ENCODE data around the gene GALNT16.

The GALNT16 gene

GRCh38 chr14:69263364-69263763, 3.4 kb downstream of the GALNT16 start:
- H3K4me2 ChIP-seq: no peak overlapping the region
- TF ChIP-seq CTCF (conservative IDR thresholded peaks at IDR 0.05; ENCODE audit: low read depth, low read length): no peak

GRCh38 chr14:69263771-69264170, 3.8 kb downstream of the GALNT16 start:
- H3K4me3 ChIP-seq (IDR thresholded peaks at IDR 0.05; ENCODE audit: insufficient read depth, low read depth, low read length): no peak overlapping the region
- no peaks in the 10 kb centered on the region for H4K20me1 ChIP-seq (ENCODE audit: insufficient read depth)
- no peak overlapping the region for H2AFZ ChIP-seq (ENCODE audit: low read depth)
- H3K4me2 ChIP-seq: no peak overlapping the region
- H3K4me1 ChIP-seq (ENCODE audit: low read depth, poor library complexity, severe bottlenecking): no peaks in the 10 kb centered on the region
- H3K27me3 ChIP-seq (ENCODE audit: insufficient read depth, low read depth): no peaks in the 10 kb centered on the region
- H3K79me2 ChIP-seq (ENCODE audit: insufficient read depth, low read depth): no peaks in the 10 kb centered on the region
- no peak overlapping the region for H3K9ac ChIP-seq
- H3K27ac ChIP-seq: no peak overlapping the region
- no peak for TF ChIP-seq CTCF (conservative IDR thresholded peaks at IDR 0.05; ENCODE audit: low read depth, low read length)
- H3K36me3 ChIP-seq (ENCODE audit: insufficient read depth): no peaks in the 10 kb centered on the region

More at GRCh38 chr14:69263364-69263763, 3.4 kb downstream of the GALNT16 start:
- Histone ChIP-seq H3K4me3 (IDR thresholded peaks at IDR 0.05; ENCODE audit: insufficient read depth, low read depth, low read length) (no peak overlapping the region), H4K20me1 (ENCODE audit: insufficient read depth) (no peaks in the 10 kb centered on the region), H3K9ac (no peak overlapping the region), H3K27me3 (ENCODE audit: insufficient read depth, low read depth) (no peaks in the 10 kb centered on the region), H3K79me2 (ENCODE audit: insufficient read depth, low read depth) (no peaks in the 10 kb centered on the region), H3K4me1 (ENCODE audit: low read depth, poor library complexity, severe bottlenecking) (no peaks in the 10 kb centered on the region), H3K27ac (no peak overlapping the region), H3K36me3 (ENCODE audit: insufficient read depth) (no peaks in the 10 kb centered on the region), H2AFZ (ENCODE audit: low read depth) (no peak overlapping the region)

- Histone ChIP-seq H3K4me2 (no peak overlapping the region), H3K79me2 (ENCODE audit: insufficient read depth, low read depth) (no peaks in the 10 kb centered on the region)
Measured at GRCh38 chr14:69266572-69267345, 6.8 kb downstream of the GALNT16 start.

GRCh38 chr14:69267492-69267891, 7.5 kb downstream of the GALNT16 start:
- H3K27ac ChIP-seq: no peak overlapping the region
- no peak overlapping the region for H3K9ac ChIP-seq
- H3K27me3 ChIP-seq (ENCODE audit: insufficient read depth, low read depth): no peaks in the 10 kb centered on the region
- H4K20me1 ChIP-seq (ENCODE audit: insufficient read depth): no peaks in the 10 kb centered on the region
- H2AFZ ChIP-seq (ENCODE audit: low read depth): no peak overlapping the region
- no peaks in the 10 kb centered on the region for H3K4me1 ChIP-seq (ENCODE audit: low read depth, poor library complexity, severe bottlenecking)
- H3K4me3 ChIP-seq (IDR thresholded peaks at IDR 0.05; ENCODE audit: insufficient read depth, low read depth, low read length): no peak overlapping the region
- H3K4me2 ChIP-seq: no peak overlapping the region
- TF ChIP-seq CTCF (conservative IDR thresholded peaks at IDR 0.05; ENCODE audit: low read depth, low read length): no peak
- no peaks in the 10 kb centered on the region for H3K79me2 ChIP-seq (ENCODE audit: insufficient read depth, low read depth)
- no peaks in the 10 kb centered on the region for H3K36me3 ChIP-seq (ENCODE audit: insufficient read depth)

More at GRCh38 chr14:69266572-69267345, 6.8 kb downstream of the GALNT16 start:
- Histone ChIP-seq H3K9ac (no peak overlapping the region), H3K4me1 (ENCODE audit: low read depth, poor library complexity, severe bottlenecking) (no peaks in the 10 kb centered on the region), H3K27ac (no peak overlapping the region), H3K27me3 (ENCODE audit: insufficient read depth, low read depth) (no peaks in the 10 kb centered on the region), H3K36me3 (ENCODE audit: insufficient read depth) (no peaks in the 10 kb centered on the region), H3K4me3 (IDR thresholded peaks at IDR 0.05; ENCODE audit: insufficient read depth, low read depth, low read length) (no peak overlapping the region), H2AFZ (ENCODE audit: low read depth) (no peak overlapping the region), H4K20me1 (ENCODE audit: insufficient read depth) (no peaks in the 10 kb centered on the region)
- TF ChIP-seq CTCF (conservative IDR thresholded peaks at IDR 0.05; ENCODE audit: low read depth, low read length): no peak
